HG02678 (cell line): ENCODE data around the gene GMDS.

Experiments
- ATAC-seq: cut with Tn5 transposase; IDR thresholded peaks from one replicate; pipeline ENCODE4 v1.9.1; 2021; ENCODE audit warnings: mild to moderate bottlenecking, moderate library complexity; ENCODE audit not compliant: unreplicated experiment

GMDS gene

GRCh38 chr6:1584996-1585668 is 660.3 kb downstream of the GMDS start:
- ATAC-seq: no peak

GRCh38 chr6:1584146-1584545 is 661.3 kb downstream of the GMDS start:
- ATAC-seq: no peak

- ATAC-seq: no peak
These were observed 664.0 kb downstream of the GMDS start for GRCh38 chr6:1581120-1581991.

GRCh38 chr6:1580585-1580984 is 664.8 kb downstream of the GMDS start:
- no peak for ATAC-seq

DNA sequence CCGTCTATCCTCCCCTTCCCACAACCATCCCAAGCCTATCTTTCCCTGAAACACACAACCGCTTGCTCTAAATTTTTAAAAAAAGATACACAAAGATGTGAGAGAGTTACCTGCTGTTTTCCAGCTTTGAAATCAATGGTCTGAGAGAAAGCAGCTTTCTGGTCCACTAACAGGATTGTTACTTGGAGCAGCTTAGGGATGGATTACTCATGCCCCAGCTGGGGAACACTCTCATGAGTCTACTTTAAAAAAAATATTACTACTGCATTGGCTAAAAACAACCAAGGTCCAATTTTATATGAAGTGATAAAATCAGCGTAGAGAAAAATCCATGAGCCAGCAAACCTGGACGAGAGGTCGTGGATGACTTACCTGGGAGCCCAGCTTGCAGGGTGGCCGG is 665.3 kb downstream of the GMDS start:
- ATAC-seq: no peak

DNA sequence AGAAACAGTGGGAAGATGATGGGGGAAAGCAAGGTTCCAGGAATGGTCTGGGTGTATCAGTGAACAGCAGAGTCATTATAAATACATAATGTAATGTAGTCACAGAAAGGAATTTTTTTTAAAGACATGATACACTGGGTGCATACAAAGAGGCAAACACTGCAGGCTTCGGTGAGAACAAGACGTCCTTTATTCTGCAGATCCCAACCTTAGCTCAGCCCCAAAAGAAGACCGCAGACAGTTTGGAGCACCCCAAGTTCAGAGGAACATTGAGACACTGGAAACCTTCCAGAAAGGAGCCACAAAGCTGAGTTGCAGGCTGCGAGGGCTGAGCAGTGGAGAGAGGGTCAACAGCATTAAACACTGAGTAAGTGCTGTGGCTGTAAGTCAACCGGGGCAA is 666.3 kb downstream of the GMDS start:
- no peak for ATAC-seq

DNA sequence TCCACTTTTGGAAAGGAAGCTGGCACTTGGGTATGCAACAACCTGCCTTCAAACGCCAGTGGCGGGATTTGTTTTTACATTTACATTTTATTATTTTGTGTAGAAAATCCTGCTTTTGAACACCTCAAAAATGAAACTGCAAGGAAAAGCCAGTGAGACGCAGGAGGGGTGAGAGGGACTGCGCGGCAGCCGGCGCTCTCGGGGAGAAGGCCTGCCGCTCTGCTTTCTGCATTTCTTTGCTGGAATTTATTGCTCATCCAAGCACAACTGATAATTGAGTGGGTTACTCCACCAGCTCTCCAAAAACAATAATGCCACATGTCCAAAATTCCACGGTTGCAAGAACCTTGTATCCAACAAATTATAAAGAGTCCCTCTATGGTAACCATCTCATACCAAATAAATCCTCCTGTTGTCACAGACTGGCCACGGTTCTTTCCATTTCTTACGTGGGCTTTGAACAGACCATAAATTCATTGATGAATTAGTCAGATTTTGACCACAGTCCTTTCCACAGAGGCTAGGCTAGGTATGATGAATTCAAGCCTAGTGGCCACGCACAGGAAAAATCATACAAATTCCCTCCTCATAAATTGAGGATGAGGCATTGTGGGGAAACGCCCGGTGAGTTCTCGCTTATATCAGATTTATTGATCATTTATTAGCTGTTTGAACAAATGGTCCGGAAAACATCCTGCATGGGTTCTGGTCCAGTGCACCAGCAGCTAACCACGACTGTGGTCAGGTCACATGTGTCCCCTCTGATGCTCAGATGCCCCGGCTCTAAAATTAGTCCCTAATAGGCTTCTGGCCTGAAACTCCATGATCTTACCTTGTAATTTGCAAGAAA is 667.3 kb downstream of the GMDS start:
- no peak for ATAC-seq

- ATAC-seq: no peak
These were observed 668.2 kb downstream of the GMDS start for GRCh38 chr6:1577146-1577680.

DNA sequence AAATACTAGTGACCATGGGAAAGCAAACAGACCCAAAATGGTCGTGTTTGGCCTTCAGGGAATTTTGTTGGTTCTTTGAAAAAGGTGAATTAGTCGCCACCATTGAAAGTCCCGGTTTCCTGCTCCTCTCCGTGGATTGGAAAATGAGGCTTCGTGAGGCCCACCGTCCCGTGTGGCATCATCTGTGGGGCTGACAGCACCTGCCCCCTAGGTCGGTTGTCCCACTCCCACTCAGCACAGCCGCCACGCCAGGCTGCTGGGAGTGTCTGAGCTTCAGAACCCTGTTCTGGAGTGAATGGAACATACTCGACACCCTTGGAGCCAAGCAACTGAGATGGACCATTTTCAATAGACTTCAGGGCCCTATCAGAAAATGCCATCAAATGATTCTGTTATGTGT is 668.7 kb downstream of the GMDS start:
- ATAC-seq: no peak

DNA sequence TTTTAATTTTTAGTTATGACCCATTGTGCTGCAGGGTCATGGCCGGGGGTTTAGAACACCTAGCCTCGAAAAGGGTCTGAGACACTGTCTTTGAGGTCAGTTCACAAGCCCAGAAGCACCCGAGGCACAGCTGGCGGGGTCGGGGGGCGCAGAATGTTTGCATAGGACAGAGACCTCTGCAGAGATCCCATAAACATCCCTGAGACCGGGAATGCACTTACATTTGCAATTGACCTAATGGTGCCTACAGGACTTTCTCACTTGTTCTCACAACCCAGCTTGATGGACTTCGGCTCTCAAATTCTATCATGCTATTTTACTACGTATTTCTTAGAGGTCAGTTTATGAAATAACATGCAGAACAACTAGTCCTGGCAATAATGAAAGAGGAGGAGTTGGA is 669.2 kb downstream of the GMDS start:
- no peak for ATAC-seq

DNA sequence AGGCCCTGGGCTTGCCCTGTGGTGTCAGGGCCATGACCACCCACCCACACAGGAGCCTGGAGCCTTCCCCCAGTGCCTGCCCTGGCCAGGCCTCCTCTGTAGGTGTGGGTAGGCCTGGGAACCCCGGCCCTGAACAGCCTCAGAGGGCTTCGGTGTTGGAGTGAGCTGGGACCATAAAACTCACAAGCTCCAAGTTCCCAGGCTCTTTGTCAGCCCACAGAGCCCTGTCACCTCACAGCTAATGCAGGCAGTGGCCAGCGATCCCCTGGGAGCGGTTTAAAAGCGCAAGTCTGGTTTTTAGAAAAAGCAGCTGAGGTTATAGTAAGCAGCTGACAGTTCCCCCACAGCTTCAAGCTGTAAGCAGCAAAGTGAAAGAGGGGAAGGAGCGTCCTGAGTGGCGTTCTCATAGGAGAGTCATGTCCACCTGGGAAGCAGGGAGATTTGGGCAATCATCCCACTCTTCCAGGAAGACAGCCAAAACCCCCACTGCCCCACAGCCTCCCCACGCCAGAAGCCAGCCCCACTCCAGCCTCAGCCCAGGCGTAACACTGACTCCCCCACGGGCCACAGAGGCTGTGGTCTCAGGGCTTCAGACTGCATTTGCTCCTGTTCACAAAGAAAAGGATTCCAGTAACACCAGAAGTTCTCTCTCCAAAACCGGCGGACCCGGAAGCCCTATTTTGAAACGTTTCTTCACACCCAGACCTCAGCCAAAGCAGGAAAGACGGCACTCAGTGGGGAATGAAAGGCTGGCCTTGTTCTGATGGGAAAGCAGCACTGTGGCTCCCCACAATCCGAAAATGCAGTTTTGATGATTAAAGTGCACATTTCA is 670.0 kb downstream of the GMDS start:
- ATAC-seq: no peak

- no peak for ATAC-seq
These were observed 670.6 kb downstream of the GMDS start for GRCh38 chr6:1574890-1575209.

- ATAC-seq: no peak
These were observed 671.2 kb downstream of the GMDS start for GRCh38 chr6:1574083-1574761.
